DLD1 (cell line): ENCODE measurements around the gene PAM.

ENCODE experiments used
- in situ Hi-C: cut with HindIII; loops from 2 replicates; pipeline ENCODE4 v1.10.0; 2017; ENCODE audit warnings: low sequenced_read_pairs

Gene PAM

GRCh38 chr5:102807878-102808502 is 52.9 kb downstream of the PAM start:
- in situ Hi-C loops, result no loop called here

- in situ Hi-C loops, result no loop called here
Observed at GRCh38 chr5:102809033-102809432, 53.9 kb downstream of the PAM start.

GRCh38 chr5:102811972-102812371 is 56.9 kb downstream of the PAM start:
- in situ Hi-C loops, result no loop called here

GRCh38 chr5:102813740-102814139 is 58.6 kb downstream of the PAM start:
- in situ Hi-C loops, result no loop called here

GRCh38 chr5:102815084-102815483 is 60.0 kb downstream of the PAM start:
- in situ Hi-C loops, result no loop called here

- in situ Hi-C loops, result no loop called here
Observed at GRCh38 chr5:102815540-102816332, 60.6 kb downstream of the PAM start.

- in situ Hi-C loops, result no loop called here
Observed at GRCh38 chr5:102818345-102818744, 63.2 kb downstream of the PAM start.

GRCh38 chr5:102818934-102819333 is 63.8 kb downstream of the PAM start:
- in situ Hi-C loops, result no loop called here

GRCh38 chr5:102819634-102820033 is 64.5 kb downstream of the PAM start:
- in situ Hi-C loops, result no loop called here

GRCh38 chr5:102823441-102823874 is 68.4 kb downstream of the PAM start:
- in situ Hi-C loops, result no loop called here

GRCh38 chr5:102826629-102827028 is 71.5 kb downstream of the PAM start:
- in situ Hi-C loops, result no loop called here

GRCh38 chr5:102830241-102830640 is 75.1 kb downstream of the PAM start:
- in situ Hi-C loops, result no loop called here

GRCh38 chr5:102832445-102832844 is 77.3 kb downstream of the PAM start:
- in situ Hi-C loops, result no loop called here

- in situ Hi-C loops, result no loop called here
Observed at GRCh38 chr5:102833146-102833545, 78.0 kb downstream of the PAM start.

GRCh38 chr5:102834438-102834964 is 79.4 kb downstream of the PAM start:
- in situ Hi-C loops, result no loop called here

- in situ Hi-C loops, result no loop called here
Observed at GRCh38 chr5:102835717-102836116, 80.6 kb downstream of the PAM start.

- in situ Hi-C loops, result no loop called here
Observed at GRCh38 chr5:102841021-102841420, 85.9 kb downstream of the PAM start.

- in situ Hi-C loops, result no loop called here
Observed at GRCh38 chr5:102843997-102844396, 88.9 kb downstream of the PAM start.

GRCh38 chr5:102845041-102845440 is 89.9 kb downstream of the PAM start:
- in situ Hi-C loops, result no loop called here

- in situ Hi-C loops, result no loop called here
Observed at GRCh38 chr5:102850503-102850902, 95.4 kb downstream of the PAM start.

GRCh38 chr5:102853680-102854079 is 98.6 kb downstream of the PAM start:
- in situ Hi-C loops, result no loop called here

GRCh38 chr5:102855681-102856388 is 100.7 kb downstream of the PAM start:
- in situ Hi-C loops, result no loop called here
